ENCODE measurements around the gene ZNF3.

The ZNF3 gene

DNA sequence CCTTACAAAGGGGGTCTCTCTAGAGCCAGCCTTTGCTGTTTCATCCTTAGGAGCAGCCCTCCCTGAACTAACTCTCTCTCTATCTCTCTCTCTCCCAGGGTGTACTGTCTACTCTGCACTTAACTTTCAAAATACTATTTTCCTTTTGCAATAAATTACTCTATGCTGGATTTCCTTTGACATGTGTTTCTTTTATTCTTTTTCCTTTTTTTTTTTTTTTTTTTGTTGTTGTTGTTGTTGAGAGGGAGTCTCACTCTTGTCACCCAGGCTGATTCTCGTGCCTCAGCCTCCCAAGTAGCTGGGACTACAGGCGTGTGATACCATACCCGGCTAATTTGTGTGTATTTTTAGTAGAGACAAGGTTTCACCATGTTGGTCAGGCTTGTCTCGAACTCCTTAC lies 1.5 kb upstream of the ZNF3 start:
- TF ChIP-seq, protein P1, sequence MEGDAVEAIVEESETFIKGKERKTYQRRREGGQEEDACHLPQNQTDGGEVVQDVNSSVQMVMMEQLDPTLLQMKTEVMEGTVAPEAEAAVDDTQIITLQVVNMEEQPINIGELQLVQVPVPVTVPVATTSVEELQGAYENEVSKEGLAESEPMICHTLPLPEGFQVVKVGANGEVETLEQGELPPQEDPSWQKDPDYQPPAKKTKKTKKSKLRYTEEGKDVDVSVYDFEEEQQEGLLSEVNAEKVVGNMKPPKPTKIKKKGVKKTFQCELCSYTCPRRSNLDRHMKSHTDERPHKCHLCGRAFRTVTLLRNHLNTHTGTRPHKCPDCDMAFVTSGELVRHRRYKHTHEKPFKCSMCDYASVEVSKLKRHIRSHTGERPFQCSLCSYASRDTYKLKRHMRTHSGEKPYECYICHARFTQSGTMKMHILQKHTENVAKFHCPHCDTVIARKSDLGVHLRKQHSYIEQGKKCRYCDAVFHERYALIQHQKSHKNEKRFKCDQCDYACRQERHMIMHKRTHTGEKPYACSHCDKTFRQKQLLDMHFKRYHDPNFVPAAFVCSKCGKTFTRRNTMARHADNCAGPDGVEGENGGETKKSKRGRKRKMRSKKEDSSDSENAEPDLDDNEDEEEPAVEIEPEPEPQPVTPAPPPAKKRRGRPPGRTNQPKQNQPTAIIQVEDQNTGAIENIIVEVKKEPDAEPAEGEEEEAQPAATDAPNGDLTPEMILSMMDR (IDR thresholded peaks at IDR 0.05; ENCODE audit: extremely low read depth, missing control alignments), result no peak
- no peak for DNase-seq (ENCODE audit: low spot score)

DNA sequence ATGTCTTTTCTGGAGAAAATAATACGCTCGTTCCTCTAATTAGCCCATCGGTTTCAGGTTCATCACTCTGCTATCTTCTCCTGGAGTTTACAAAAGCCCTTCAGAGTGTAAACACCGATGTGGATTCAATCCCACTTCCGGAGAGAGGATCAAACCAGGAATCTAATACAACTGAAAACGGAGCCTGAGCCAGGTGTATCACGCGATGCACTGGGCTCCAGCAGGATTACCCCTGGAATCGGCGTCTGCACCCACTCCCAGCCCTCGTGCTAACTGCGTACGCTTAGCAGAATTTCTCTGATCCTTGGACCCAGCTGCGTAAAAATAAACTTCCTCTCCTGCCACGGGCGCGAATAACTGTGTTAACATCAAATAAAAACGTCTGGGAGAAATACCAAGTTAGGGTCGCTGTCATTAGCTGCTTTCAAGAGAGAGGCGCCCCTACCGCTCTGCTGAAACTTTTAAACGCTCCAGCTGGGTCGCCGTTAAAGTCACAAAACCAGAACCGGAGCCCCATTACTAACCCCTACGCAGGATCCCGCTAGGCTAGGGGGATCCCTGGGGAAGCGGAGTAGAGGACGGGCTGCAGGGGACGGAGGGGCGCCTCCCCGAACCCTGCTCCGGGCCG lies 502 bp downstream of the ZNF3 start:
- TF ChIP-seq, protein P1 (IDR thresholded peaks at IDR 0.05; ENCODE audit: extremely low read depth, missing control alignments), result no peak
- no peak for DNase-seq (ENCODE audit: low spot score)

DNA sequence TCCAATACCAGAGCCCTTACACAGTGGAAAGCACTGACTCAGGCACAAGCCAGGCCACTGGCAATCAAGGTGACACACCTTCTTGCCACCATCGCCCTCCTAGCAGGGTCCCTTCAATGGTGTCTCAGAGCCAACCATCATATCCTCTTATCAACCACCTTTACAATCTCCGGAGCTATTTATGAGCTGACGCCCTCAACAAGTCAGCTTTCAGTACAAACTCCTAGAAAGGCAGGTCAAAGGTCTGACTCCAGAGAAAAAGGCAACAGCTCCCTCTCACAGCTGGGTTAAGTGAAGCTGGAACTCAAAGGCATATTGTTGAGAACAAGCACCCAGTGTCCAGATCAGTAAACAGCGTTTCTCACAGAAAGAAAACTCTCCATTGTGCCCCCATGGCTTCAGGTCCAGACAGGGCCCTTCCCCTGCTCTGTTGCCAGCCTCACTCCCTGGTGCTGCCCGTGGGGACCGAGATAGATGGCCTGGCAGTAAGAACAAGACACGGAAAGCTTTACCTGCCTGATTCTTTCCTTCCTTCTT lies 2.4 kb downstream of the ZNF3 start:
- no peak for DNase-seq (ENCODE audit: low spot score)
- TF ChIP-seq, protein P1 (IDR thresholded peaks at IDR 0.05; ENCODE audit: extremely low read depth, missing control alignments), result no peak

DNA sequence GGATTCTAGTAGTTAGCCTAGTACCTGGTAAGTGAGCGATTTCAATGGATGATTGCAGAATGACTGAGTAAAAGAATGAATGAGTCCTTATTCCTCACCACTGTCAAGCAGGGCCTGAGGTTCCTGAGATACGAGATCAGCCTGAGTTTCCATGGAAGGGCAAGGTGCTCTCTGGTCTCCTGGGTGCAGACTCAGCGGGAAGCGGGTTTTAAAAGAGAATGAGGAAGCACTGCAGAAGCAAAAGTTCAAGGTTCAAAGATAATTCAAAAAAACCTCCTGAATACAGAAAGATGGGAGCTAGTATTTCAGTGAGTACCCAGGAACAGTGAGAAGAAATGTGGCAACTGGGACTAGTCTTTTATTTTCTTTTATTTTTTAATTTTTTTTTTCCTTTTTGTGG lies 4.3 kb downstream of the ZNF3 start:
- TF ChIP-seq, protein P1 (IDR thresholded peaks at IDR 0.05; ENCODE audit: extremely low read depth, missing control alignments), result no peak

DNA sequence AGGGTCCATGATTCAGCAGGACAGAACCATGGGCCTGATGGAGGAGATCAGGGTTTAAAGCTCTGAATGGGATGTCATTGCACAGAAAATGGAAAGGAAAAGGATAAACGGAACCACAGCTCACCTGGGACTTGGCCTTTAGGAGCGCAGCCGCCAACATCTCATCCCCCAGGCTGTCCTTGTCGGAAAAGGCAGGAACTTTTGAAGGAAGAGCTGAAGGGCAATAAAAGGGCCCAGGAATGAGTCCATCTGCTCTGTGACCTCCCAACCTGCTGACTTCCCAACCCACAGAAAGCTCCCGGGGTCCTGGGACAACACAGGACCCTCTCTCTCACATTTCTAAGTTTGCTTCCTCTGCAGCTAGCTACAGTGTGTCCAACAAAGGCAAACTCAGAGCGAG lies 6.1 kb downstream of the ZNF3 start:
- DNase-seq (ENCODE audit: low spot score), result no peak
- TF ChIP-seq, protein P1 (IDR thresholded peaks at IDR 0.05; ENCODE audit: extremely low read depth, missing control alignments), result no peak

More for the DNA sequence above, 4.3 kb downstream of the ZNF3 start:
- DNase-seq (ENCODE audit: low spot score), result no peak

DNA sequence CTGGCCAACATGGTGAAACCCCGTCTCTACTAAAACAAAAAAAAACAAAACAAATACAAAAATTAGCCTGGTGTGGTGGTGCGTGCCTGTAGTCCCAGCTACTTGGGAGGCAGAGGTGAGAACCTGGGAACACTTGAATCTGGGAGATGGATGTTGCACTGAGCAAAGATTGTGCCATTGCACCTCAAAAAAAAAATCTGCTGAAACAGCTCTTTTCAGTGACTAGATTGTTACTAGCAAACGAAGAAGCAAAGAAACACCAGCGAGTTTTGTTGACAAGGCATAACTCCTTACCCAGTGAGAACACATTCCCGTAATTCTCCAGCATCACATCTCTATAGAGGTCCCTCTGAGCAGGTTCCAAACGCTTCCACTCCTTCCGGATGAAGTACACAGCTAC lies 6.7 kb downstream of the ZNF3 start:
- TF ChIP-seq, protein P1 (IDR thresholded peaks at IDR 0.05; ENCODE audit: extremely low read depth, missing control alignments), result no peak
- no peak for DNase-seq (ENCODE audit: low spot score)

DNA sequence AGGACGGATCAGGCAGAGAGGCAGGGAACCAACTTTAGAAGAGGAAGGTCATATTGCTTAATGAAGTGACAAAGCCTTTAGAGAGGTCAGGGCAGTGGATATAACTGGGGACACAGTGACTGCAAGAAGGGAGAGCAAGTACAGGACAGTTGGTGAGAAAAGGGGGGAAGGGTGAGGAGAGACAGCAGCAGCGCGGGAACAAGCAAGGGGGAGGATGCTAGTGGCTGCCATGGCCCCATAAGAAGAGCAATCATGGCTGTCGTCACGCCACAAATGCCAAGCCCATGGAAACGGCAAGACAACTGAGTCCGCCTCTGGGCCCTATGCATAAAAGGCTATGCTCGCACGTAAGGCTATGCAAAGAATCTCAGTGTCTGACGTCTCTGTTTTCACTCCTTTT lies 9.1 kb downstream of the ZNF3 start:
- DNase-seq (ENCODE audit: low spot score), result no peak

More for the DNA sequence above, 9.1 kb downstream of the ZNF3 start:
- TF ChIP-seq, protein P1 (IDR thresholded peaks at IDR 0.05; ENCODE audit: extremely low read depth, missing control alignments), result no peak

Measured in GM20000 (cell line).